Heart right ventricle (tissue), 16 donors: Measurements from ENCODE around the gene ULBP2. TPM values are rescaled to one million over a fixed set of nuclear protein-coding genes. Genes with fewer than 3 reads are reported as not detected.

Source experiments
- ATAC-seq, 8 donors: fragments of 200-7000 bp; cut with Tn5 transposase; one replicate each; pipeline ENCODE4 v1.9.1; 2020; ENCODE audit warnings: mild to moderate bottlenecking in 8 of 8, moderate library complexity in 8 of 8, moderate number of reproducible peaks in 1 of 8
- DNase-seq, 2 donors: peaks; one replicate each; pipeline ENCODE4 v3.0.0-alpha.2; 2020
- H3K27ac ChIP-seq, 10 donors: fragments of 200-600 bp; sonication (generic) in 2 of 10; one replicate each; pipeline versions ENCODE4 v1.5.0 to v1.8.0; 2020 to 2022; ENCODE audit warnings: mild to moderate bottlenecking in 3 of 10
- H3K27me3 ChIP-seq, 7 donors: fragments of 200-600 bp; one replicate each; pipeline ENCODE4 v1.8.0; 2021 to 2022; ENCODE audit warnings: mild to moderate bottlenecking in 2 of 7
- H3K36me3 ChIP-seq, 9 donors: fragments of 200-600 bp; sonication (generic) in 1 of 9; one replicate each; pipeline versions ENCODE4 v1.5.0 to v1.8.0; 2020 to 2022; ENCODE audit warnings: mild to moderate bottlenecking in 2 of 9
- H3K4me1 ChIP-seq, 9 donors: fragments of 200-600 bp; sonication (generic) in 1 of 9; one replicate each; pipeline versions ENCODE4 v1.5.0 to v1.8.0; 2020 to 2022; ENCODE audit warnings: mild to moderate bottlenecking in 4 of 9
- H3K4me3 ChIP-seq, 10 donors: fragments of 200-600 bp; sonication (generic) in 2 of 10; one replicate each; pipeline versions ENCODE4 v1.5.0 to v1.8.0; 2020 to 2022; ENCODE audit warnings: mild to moderate bottlenecking in 7 of 10, moderate library complexity in 2 of 10
- H3K9me3 ChIP-seq, 11 donors: fragments of 200-600 bp in 10 of 11; sonication (generic) in 2 of 11; one replicate each; pipeline versions ENCODE4 v1.5.0 to v1.8.0; 2013 to 2022; ENCODE audit warnings: mild to moderate bottlenecking in 2 of 11, control low read depth in 1 of 11, moderate library complexity in 1 of 11
- CTCF ChIP-seq, 9 donors: fragments of 200-600 bp; sonication (generic) in 2 of 9; IDR thresholded peaks; one replicate each; pipeline versions ENCODE4 v1.5.0 to v1.8.0; 2021 to 2022; ENCODE audit warnings: antibody characterized with exemption in 9 of 9, mild to moderate bottlenecking in 5 of 9, moderate library complexity in 1 of 9
- WGBS, 2 donors: extraction: QIAGEN DNeasy Blood & Tissue Kit; methylation state at CpG; one replicate each; pipeline ENCODE4 v1.1.7; 2013; ENCODE audit warnings: inconsistent platforms in 1 of 2; 5-methylcytosine and 5-hydroxymethylcytosine counted together
- intact Hi-C, 10 donors: fragments of 100-400 bp; cut with DNase I; formaldehyde crosslinking; loops; one replicate each; pipeline versions ENCODE4 v1.11.1 to v1.14.2; 2022
- polyA plus RNA-seq, 2 donors: library from polyadenylated mRNA; stranded (reverse); fragments of 200-250 nt; gene quantifications; one replicate each; pipeline ENCODE4 v1.2.3, GENCODE V29; 2013
- total RNA-seq, 10 donors: library from RNA; stranded (reverse); fragmentation: NEBNext Ultra II Directional in 3 of 10; extraction: Animal tissue kit (Norgen Biotek cat#: 25700) in 3 of 10; gene quantifications; one replicate each; pipeline versions ENCODE4 v1.2.1 to v1.2.4, GENCODE V29; 2021 to 2023
- donor health status: Arrhythmogenic right ventricular cardiomyopathy.
- donor health status: ischemic (EF 13 %, LVEDD 7.1; RV severe dilation, severe dysfunction).
- donor health status: healthy with polysubstance abuse.
- donor health status: DM: no; HTN: yes; CAD: no.
- donor health status: DM: no; HTN: no; CAD: no.
- donor health status: ischemic (EF 25% LVEDD 6.9; RV normal size, moderate dysfunction).
- donor health status: ischemic (EF 25% LVEDD 5.7; RV mildly dilated, moderate dysfunction).
- donor health status: healthy.
- donor health status: DM: yes; HTN: yes; CAD: no.
- donor health status: Ischemic cardiomyopathy.
- donor health status: ischemic (EF 35%, LVEDD 5.7; RV mildly dilated, moderate dysfunction).
- donor health status: nonischemic (EF 11% LVEDD 7.7; RV severe dilation, severe dysfunction).
- donor health status: DM: yes; HTN: yes; CAD: no.
- donor health status: PGD.
- donor health status: ischemic (EF 29% LVEDD 5.4; RV normal size, mild dysfunction).
- donor health status: nonischemic (EF 23%, LVEDD 6.1; RV moderate dilation, normal function).

Gene ULBP2
- total and polyA plus RNA-seq, 12 donors, result 0.46 to 2.7 (median 1.1) TPM; not detected in 1

GRCh38 chr6:149962461-149963211, 20.8 kb downstream of the ULBP2 start:
- TF ChIP-seq CTCF (IDR thresholded peaks at IDR 0.05), result no peak
- ATAC-seq, result no peak
- H3K27ac ChIP-seq, result no peak overlapping the region
- 63 to 69% methylated on average over 7 of the region's 7 CpGs for WGBS, 2 donors
- H3K4me3 ChIP-seq, result peak overlapping the region in 6 of 10 donors; percentile 36 to 63 (median 54)
- no peak for DNase-seq
- H3K9me3 ChIP-seq, result no peaks in the 10 kb centered on the region
- H3K36me3 ChIP-seq, result no peaks in the 10 kb centered on the region
- intact Hi-C loops, result no loop called here
- peaks cover 19 to 94% (median 78%) of the 10 kb centered on the region in 7 donors for H3K27me3 ChIP-seq
- H3K4me1 ChIP-seq, result peaks cover 0 to 31% (median 25%) of the 10 kb centered on the region in 9 donors

- Histone ChIP-seq H3K36me3 (no peaks in the 10 kb centered on the region), H3K27ac (peak overlapping the region in 1 of 10 donors; percentile 2), H3K27me3 (peaks cover 19 to 94% (median 77%) of the 10 kb centered on the region in 7 donors), H3K4me1 (peaks cover 0 to 29% (median 25%) of the 10 kb centered on the region in 9 donors), H3K9me3 (no peaks in the 10 kb centered on the region), H3K4me3 (peak overlapping the region; percentile 22 to 63 (median 54))
- no peak for TF ChIP-seq CTCF (IDR thresholded peaks at IDR 0.05)
- WGBS, 2 donors, result 20 to 27% methylated on average over 8 of the region's 8 CpGs
- ATAC-seq (peak in 1 of 8 donors; percentile 7), DNase-seq (no peak)
- intact Hi-C loops, result no loop called here
Observed at GRCh38 chr6:149963212-149963461, 21.3 kb downstream of the ULBP2 start.

DNA sequence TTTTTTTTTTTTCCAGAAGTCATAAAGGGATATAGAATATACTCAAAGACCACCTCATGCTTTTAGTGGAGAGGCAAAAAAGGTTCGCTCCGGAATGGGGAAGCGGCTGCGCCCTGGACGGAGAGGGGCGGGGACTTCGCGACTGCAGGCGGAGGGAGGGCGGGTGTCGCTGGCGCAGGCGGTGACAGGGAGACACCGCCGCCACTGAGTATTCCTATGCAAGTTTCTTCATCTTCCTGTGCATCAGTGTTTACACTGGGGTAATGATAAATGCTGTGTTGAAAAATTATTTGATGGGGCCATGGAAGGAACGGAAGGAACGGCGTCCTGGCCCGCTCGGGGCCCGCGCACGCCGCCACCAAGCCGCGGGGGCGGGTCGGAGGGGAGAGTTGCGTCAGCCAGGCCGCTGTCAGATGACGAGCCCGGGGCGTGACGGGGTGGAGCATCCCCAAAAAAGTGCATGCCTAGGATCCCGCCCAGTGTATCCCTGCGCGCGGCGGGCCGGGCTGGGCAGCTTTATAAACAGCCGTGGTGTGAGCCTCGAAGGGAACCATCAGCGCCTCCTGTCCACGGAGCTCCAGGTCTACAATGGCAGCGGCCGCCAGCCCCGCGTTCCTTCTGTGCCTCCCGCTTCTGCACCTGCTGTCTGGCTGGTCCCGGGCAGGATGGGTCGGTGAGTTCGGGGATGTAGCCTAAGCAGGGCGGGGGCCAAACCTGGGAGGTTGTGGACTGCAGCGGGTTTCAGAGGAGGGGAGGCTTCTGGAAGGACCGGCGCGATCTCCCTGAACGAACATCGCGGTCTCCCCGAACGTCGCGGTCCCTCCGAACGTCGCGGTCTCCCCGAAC, 21.9 kb downstream of the ULBP2 start, which contains the start of gene ULBP1:
Gene ULBP1, plus strand, starts transcription at position 482 of the 846 bp plus-strand sequence. Its CDS starts 107 bp downstream, at position 589.
- Histone ChIP-seq H3K9me3 (no peaks in the 10 kb centered on the region), H3K27ac (peak within 1 kb of the TSS in 2 of 10 donors; percentile 2 to 20), H3K4me1 (peaks cover 0 to 29% (median 25%) of the 10 kb centered on the region in 9 donors), H3K4me3 (peak within 1 kb of the TSS; percentile 22 to 63 (median 54)), H3K36me3 (no peaks in the 10 kb centered on the region), H3K27me3 (peaks cover 19 to 97% (median 77%) of the 10 kb centered on the region in 7 donors)
- TF ChIP-seq CTCF (IDR thresholded peaks at IDR 0.05), result no peak
- intact Hi-C loops, result no loop called here
- WGBS, 2 donors, result 1 to 2% methylated on average over 69 of the region's 69 CpGs
- peak; percentile 83 to 87 for DNase-seq
- ATAC-seq, result peak; percentile 89 to 97 (median 94)
